Astrocyte of the cerebellum (primary cell): ENCODE measurements around the gene PVRIG.

Experiments
- DNase-seq: peaks from one replicate; pipeline ENCODE4 v3.0.0-alpha.2; 2011; ENCODE audit warnings: low read depth
- H3K4me3 ChIP-seq: 2 replicates; pipeline ENCODE4 v1.5.1; 2011; ENCODE audit warnings: mild to moderate bottlenecking, low read depth, low read length, moderate library complexity
- in situ Hi-C: cut with HindIII; loops from 2 replicates; pipeline ENCODE4 v1.10.0; 2017; ENCODE audit warnings: low sequenced_read_pairs
- TF ChIP-seq, protein P1 (sequence below): IDR thresholded peaks from 2 replicates; pipeline ENCODE4 v1.5.1; 2012; ENCODE audit warnings: low read length, low read depth, moderate library complexity, mild to moderate bottlenecking; ENCODE audit errors: missing control alignments

The PVRIG gene

GRCh38 chr7:100198266-100198665 lies 21.5 kb upstream of the PVRIG start:
- TF ChIP-seq, protein P1, sequence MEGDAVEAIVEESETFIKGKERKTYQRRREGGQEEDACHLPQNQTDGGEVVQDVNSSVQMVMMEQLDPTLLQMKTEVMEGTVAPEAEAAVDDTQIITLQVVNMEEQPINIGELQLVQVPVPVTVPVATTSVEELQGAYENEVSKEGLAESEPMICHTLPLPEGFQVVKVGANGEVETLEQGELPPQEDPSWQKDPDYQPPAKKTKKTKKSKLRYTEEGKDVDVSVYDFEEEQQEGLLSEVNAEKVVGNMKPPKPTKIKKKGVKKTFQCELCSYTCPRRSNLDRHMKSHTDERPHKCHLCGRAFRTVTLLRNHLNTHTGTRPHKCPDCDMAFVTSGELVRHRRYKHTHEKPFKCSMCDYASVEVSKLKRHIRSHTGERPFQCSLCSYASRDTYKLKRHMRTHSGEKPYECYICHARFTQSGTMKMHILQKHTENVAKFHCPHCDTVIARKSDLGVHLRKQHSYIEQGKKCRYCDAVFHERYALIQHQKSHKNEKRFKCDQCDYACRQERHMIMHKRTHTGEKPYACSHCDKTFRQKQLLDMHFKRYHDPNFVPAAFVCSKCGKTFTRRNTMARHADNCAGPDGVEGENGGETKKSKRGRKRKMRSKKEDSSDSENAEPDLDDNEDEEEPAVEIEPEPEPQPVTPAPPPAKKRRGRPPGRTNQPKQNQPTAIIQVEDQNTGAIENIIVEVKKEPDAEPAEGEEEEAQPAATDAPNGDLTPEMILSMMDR: no peak
- in situ Hi-C loops: no loop called here
- H3K4me3 ChIP-seq: no peak overlapping the region
- DNase-seq: no peak

DNA sequence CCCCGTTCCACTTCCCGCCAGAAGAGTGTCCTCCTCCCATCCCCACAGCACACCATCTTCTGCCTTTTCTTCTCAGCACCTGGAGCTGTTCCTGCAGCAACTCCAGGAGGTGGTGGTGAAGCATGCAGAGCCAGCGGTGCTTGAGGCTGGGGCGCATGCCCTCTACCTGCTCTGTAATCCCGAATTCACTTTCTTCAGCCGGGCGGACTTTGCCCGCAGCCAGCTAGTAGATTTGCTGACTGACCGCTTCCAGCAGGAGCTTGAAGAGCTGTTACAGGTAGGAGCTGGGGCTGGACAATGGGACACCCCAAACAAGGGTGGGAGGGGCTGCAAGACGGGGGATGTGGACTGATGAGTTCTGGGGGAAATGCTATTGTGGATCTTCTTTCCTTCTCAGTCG lies 19.1 kb upstream of the PVRIG start:
- no peak overlapping the region for H3K4me3 ChIP-seq
- in situ Hi-C loops: no loop called here
- DNase-seq: no peak
- TF ChIP-seq, protein P1: no peak

- no peak overlapping the region for H3K4me3 ChIP-seq
- in situ Hi-C loops: no loop called here
- no peak for DNase-seq
- TF ChIP-seq, protein P1: no peak
Measured at GRCh38 chr7:100204454-100204853, 15.3 kb upstream of the PVRIG start.

- TF ChIP-seq, protein P1: no peak
- DNase-seq: no peak
- H3K4me3 ChIP-seq: no peak overlapping the region
- in situ Hi-C loops: no loop called here
Measured at GRCh38 chr7:100208911-100209408, 10.8 kb upstream of the PVRIG start.

GRCh38 chr7:100209493-100209892 lies 10.3 kb upstream of the PVRIG start:
- TF ChIP-seq, protein P1: no peak
- in situ Hi-C loops: no loop called here
- no peak overlapping the region for H3K4me3 ChIP-seq
- DNase-seq: no peak

DNA sequence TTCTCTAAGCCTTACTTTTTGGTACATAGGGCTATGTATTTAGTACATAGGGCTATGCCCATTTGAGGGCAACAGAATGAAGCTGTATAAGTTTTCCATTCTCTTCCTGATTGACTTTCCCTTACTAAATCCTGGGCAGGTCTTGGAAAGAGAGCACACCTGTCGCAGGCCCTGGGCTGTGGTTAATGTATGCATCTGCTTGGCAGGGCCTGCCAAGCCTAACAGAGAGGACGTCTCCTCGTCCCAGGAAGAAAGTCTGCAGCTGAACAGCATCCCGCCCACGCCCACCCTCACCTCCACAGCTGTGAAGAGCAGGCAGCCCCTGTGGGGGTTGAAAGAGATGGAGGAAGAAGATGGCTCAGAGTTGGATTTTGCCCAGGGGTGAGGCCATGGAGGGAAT lies 8.9 kb upstream of the PVRIG start:
- in situ Hi-C loops: no loop called here
- no peak for DNase-seq
- TF ChIP-seq, protein P1: no peak
- no peak overlapping the region for H3K4me3 ChIP-seq

DNA sequence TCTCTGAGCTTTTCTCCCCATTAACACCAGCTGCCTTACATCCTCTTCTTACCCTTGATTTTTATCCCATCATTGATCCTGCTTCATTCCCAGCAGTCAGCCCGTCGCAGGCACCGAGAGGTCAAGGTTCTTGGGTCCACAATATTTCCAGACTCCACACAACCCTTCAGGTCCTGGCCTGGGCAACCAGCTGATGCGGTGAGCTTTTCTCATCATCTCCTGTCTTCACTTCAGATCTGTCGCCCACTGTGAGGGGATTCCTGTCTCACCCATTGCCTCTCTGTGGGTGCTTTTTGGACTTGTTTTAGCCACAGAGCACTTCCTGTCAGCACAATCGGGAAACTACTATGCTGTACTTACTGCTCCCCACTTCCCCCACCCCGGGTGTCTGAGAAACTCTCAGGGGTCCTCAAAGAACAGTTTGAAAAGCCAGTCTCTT lies 8.4 kb upstream of the PVRIG start:
- no peak for DNase-seq
- H3K4me3 ChIP-seq: no peak overlapping the region
- in situ Hi-C loops: no loop called here
- TF ChIP-seq, protein P1: no peak
